SW480 (cell line): ENCODE results near the gene GPR148.
"Not testable (repeated sequence)": the region's sequence is repeated elsewhere in the genome, so short reads cannot be mapped to it uniquely, and the experiment has no call there.

ENCODE experiments used
- DNase-seq: peaks from one replicate; pipeline ENCODE4 v3.0.0-alpha.2; 2016; ENCODE audit warnings: low spot score

The GPR148 gene, protein sequence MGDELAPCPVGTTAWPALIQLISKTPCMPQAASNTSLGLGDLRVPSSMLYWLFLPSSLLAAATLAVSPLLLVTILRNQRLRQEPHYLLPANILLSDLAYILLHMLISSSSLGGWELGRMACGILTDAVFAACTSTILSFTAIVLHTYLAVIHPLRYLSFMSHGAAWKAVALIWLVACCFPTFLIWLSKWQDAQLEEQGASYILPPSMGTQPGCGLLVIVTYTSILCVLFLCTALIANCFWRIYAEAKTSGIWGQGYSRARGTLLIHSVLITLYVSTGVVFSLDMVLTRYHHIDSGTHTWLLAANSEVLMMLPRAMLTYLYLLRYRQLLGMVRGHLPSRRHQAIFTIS

DNA sequence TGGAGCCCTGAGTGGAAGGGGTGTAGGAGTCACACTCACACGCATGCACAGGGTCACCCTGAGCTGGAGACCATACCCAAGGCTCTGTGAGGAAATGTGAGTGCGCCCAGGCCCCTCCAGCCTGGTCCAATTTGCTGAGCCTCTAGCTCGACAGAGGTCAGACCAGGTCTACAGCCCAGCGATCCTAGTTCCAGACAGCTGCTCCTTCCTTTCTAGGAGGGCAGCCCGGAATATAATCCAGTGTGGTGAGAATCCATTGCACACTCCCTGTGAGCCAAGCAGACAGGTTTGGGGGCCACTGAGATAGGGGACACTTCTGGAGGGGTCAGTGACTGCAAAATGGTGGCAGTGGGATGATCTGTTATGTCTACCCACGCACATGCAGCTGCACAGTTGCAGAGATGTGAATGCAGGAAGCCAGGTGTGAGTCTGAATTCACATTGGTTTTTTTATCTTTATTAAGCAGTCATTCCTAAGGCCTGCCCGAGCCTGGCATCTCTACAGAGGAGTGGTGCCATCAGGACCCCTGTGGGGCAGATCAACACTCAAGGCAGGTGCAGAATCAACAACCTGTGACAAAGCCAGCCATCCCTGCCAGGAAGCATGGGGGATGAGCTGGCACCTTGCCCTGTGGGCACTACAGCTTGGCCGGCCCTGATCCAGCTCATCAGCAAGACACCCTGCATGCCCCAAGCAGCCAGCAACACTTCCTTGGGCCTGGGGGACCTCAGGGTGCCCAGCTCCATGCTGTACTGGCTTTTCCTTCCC is at the start of gene GPR148:
GPR148 (plus strand) TSS at position 522 of the 768 bp plus-strand sequence; CDS start at position 604, 82 bp downstream.
- DNase-seq = no peak

- DNase-seq = not testable (repeated sequence)
Measured at GRCh38 chr2:130692041-130692770, 36.7 kb upstream of the GPR148 start.

GRCh38 chr2:130693474-130693873 is 35.4 kb upstream of the GPR148 start:
- DNase-seq = peak; percentile 28

DNA sequence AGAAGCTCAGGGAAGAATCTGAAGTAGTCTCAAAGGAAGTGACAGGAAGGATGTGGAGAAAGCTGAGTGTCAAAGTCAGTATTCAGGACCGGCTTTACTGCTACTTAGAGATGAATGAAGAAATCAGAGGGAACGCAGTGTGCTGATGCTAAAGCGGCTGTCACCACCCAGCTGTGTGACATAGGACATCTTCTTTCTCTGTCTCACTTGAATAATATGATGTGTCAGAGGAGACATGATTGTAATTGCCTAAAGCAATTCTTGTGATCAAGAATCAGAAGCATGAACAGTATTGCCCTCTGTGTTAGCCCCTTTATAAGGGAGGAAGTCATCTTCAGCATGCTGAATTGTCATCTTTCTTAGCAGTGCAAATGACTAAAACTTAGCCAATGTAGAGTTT is 25.6 kb upstream of the GPR148 start:
- not testable (repeated sequence) for DNase-seq

DNA sequence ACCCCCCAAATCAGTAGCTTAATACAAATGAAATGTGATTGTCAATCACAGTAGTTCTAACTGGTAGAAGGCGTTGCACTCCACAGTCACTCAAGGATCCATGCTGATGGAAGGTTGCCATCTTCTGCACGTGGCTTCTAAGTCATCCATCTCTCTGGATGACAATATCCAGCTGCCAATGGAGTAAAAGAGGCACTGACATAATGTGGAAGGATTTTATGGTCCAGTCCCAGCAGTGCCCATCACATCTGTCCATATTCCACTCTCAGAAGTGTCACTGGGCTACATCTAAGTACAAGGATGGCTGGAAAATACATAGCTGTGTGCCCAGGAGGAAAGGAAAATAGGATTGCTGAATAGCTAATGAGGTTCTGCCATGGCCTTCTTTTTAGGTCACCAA is 14.1 kb upstream of the GPR148 start:
- not testable (repeated sequence) for DNase-seq

- DNase-seq = peak; percentile 16
Measured at GRCh38 chr2:130720036-130720435, 8.8 kb upstream of the GPR148 start.

GRCh38 chr2:130720528-130720927 is 8.3 kb upstream of the GPR148 start:
- DNase-seq = no peak

DNA sequence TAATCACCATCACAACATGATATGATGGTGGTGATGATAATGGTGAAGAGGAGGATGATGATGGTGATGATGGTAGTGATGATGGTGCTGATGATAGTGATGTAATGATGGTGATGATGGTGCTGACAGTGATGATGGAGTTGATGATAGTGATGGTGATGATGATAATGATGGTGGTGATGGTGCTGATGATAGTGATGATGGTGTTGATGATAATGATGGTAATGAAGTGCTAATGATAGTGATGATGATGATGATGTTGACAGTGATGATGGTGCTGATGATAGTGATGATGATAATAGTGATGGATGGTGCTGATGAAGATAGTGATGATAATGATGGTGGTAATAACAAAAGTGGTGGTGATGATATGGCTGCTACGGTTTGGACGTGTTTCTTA is 4.4 kb upstream of the GPR148 start:
- DNase-seq = no peak

DNA sequence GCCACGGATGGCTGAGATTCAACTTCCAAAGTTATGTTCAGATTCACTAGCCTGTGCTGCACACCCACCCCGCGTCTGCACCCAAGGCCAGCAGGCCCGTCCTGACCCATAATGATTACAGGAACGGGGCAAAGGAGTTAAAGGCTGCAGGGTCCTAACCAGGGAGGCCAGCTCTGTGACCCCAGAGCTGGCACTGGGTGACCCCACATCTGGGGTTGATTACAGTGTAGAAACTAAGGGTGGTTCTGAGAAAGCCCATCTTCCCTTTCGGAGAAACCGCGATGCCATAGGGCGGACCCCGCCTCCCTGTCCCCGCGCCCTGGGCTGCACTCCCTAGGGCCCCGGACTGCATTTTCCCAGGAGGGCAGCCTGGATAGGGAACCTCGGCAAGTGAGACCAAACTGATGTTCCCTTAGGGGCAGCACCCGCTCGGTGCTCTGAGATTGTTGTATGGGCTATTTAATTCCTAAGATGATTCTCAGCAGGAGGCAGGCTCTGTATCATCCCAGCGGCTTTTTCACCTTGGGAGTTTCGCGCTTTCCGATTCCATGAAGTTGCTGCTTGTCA is 2.2 kb upstream of the GPR148 start:
- no peak for DNase-seq

- peak; percentile 78 for DNase-seq
Measured at GRCh38 chr2:130727286-130727924, 1.5 kb upstream of the GPR148 start.

DNA sequence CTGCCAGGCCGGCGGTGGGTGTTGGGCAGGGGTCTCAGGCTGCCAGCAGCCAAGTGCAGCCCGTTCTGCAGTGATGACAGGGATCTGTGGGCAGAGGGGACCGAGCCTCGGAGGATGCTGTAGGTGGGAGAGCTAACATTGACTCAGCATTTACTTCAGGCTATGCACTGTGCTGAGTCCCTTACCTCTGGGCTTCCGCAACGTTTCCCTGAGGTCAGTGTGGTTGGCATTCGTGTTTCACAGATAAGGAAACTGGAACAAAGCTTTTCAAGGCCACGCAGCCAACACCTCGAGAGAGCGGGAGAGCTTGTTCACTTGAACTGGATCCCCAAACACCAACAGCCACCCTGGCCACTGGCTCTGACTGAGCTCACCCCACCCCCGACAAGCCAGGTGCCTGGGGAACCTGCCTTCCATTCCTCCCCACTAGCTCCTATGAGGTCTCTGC is 839 bp upstream of the GPR148 start:
- DNase-seq = peak; percentile 65

DNA sequence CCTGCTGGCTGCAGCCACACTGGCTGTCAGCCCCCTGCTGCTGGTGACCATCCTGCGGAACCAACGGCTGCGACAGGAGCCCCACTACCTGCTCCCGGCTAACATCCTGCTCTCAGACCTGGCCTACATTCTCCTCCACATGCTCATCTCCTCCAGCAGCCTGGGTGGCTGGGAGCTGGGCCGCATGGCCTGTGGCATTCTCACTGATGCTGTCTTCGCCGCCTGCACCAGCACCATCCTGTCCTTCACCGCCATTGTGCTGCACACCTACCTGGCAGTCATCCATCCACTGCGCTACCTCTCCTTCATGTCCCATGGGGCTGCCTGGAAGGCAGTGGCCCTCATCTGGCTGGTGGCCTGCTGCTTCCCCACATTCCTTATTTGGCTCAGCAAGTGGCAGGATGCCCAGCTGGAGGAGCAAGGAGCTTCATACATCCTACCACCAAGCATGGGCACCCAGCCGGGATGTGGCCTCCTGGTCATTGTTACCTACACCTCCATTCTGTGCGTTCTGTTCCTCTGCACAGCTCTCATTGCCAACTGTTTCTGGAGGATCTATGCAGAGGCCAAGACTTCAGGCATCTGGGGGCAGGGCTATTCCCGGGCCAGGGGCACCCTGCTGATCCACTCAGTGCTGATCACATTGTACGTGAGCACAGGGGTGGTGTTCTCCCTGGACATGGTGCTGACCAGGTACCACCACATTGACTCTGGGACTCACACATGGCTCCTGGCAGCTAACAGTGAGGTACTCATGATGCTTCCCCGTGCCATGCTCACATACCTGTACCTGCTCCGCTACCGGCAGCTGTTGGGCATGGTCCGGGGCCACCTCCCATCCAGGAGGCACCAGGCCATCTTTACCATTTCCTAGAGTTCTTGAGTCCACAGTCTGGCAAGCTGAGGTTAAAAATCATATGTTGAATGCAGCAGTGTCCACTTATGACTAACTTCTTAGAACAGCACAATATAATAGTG is 741 bp downstream of the GPR148 start:
- DNase-seq = no peak

GRCh38 chr2:130732257-130732656 is 3.4 kb downstream of the GPR148 start:
- DNase-seq = not testable (repeated sequence)

DNA sequence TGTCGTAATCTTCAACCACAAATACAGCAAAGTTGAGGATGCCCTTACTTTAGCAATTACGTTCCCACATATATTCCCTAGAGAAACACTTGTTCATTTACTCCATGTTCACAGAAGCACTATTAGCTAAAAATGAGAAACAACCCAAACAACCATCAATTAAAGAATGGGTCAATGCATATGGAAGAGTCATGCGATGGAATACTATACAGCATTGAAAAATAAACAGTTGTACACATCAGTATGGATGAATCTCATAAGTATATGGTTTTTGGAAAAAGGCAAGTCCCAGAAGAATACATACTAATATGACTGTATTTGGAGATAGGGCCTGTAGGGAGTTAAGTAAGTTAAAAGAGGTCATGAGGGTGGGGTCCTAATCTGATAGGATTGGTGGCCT is 6.3 kb downstream of the GPR148 start:
- no peak for DNase-seq

GRCh38 chr2:130736487-130736886 is 7.6 kb downstream of the GPR148 start:
- no peak for DNase-seq

DNA sequence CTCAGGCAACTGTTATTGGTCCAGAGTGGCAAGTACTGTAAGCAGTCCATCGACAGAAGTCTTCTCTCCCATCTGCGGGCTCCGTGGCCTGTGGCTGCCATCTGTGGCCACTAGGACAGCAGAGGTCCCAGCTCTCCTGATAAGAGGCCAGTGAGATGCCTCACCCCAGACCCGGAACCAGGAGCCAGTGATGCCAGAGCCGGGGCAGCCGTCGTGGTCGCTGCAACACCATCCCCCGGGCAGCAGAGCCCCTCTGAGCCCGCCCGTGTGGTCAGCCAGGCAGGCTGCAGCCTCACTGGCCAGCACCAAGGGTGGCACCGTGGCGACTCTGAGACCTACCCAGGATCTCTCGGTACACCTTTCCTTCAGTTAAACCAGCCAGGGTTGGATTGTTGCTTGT is 8.7 kb downstream of the GPR148 start:
- DNase-seq = no peak

GRCh38 chr2:130740671-130741070 is 11.8 kb downstream of the GPR148 start:
- no peak for DNase-seq

DNA sequence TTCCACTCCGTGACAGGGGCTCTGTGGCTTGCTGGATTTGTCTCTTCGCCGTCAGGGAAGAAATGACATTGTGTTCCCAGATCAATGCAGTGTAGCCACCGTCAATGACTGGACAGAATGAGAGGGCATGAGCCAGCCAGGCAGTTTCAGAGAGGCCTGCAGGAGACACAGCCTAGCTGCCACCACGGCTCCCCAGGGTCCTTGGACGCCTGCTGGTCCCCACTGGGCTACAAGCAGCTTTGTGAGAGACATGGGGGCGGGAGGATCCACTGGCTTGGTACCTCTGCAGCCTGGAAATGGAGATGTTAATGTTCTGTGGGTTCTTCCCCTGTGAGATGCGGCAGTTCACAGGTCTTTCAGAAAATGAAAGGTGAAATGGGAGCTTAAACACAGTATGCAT is 14.4 kb downstream of the GPR148 start:
- DNase-seq = no peak

- no peak for DNase-seq
Measured at GRCh38 chr2:130744287-130745117, 15.6 kb downstream of the GPR148 start.

GRCh38 chr2:130749078-130749477 is 20.2 kb downstream of the GPR148 start:
- DNase-seq = no peak
